HG03575 (cell line): ENCODE data around the gene PDE9A.
"Not testable (repeated sequence)": the region's sequence is repeated elsewhere in the genome, so short reads cannot be mapped to it uniquely, and the experiment has no call there.

Experiments used
- ATAC-seq: cut with Tn5 transposase; IDR thresholded peaks from one replicate; pipeline ENCODE4 v1.9.1; 2021; ENCODE audit not compliant: unreplicated experiment, insufficient number of reproducible peaks, low FRiP score; ENCODE audit errors: extremely low read depth

Gene PDE9A

DNA sequence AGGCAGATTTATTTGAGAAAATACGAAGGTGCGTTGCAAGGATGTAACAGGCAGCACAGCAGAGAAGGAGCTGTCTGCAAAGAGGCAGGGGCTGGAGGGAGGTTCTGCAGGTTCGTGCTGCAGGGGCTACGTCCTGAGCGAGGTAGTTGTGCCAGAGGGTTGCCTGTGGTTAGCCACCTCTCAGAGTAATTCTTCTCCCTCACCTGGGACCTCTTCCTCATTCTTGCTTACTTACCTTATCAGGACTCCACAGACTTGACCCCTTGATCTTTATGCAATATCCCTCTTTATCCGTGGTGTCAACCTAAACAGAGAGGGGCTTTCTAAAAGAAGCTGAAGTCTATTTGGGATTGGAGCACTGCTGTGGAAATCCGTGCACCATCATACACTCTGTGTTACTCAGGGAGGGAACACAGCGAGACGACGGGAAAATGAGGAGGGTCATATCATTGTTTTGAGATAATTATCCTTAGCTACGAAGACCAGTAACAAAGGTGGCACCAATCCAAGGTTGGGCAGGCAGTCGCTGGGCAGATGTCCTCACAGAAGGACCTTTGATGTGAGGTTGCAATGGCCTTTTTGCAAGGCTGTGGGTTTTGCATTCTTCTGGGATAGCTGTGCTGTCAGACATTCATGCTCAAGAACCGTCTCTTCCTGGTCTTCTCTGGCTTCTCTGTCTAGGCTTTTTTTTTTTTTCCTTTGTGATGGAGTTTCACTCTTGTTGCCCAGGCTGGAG, 143.1 kb downstream of the PDE9A start:
- no peak for ATAC-seq

DNA sequence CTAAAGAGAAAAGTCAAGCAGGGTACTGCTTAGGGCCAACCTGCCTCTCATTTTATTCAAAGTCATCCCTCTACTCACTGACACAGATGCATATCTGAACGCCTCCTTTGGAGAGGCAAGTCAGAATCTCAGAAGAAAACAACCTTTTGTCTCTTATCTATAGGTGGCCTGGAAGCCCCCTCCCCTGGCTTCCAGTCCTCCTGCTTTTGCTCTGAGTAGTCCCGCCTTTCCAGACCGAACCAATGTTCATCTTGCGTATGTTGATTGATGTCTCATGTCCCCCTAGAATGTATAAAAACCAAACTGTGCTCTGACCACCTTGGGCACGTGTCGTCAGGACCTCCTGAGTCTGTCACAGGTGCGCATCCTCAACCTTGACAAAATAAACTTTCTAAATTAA, 144.1 kb downstream of the PDE9A start:
- no peak for ATAC-seq

DNA sequence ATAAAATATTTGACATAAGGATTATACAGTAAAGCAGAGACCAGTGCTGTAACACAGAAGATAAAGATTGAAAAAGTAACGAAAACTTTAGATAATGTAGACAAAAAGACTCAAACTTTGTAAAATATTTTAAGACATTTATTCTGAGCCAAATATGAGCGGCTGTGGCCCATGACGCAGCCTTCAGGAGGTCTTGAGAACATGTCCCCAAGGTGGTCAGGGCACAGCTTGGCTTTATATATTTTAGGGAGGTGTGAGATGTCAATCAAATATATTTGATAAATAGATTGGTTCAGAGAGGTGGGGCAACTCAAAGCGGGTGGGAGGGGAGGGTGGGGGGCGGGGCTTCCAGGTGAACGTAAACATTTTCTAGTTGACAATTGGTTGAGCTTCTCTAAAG, 144.7 kb downstream of the PDE9A start:
- ATAC-seq: no peak

DNA sequence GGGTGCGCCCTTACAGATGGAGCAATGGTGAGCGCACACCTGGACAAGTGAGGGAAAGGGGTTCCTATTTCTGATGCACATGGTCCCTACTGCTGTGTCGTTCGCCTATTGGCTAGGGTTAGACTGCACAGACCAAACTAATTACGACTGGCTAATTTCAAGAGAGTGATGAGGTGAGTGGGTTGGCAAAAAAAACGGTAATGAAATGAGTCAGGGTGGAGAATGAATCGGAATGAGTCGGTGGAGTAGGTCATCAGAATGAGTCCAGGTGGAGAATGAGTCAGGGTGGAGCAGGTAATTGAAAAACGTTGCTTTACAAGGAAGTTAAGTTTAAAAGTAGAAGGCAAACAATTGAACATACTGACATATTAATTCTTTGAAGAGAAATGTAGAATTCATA, 146.1 kb downstream of the PDE9A start:
- ATAC-seq: no peak

DNA sequence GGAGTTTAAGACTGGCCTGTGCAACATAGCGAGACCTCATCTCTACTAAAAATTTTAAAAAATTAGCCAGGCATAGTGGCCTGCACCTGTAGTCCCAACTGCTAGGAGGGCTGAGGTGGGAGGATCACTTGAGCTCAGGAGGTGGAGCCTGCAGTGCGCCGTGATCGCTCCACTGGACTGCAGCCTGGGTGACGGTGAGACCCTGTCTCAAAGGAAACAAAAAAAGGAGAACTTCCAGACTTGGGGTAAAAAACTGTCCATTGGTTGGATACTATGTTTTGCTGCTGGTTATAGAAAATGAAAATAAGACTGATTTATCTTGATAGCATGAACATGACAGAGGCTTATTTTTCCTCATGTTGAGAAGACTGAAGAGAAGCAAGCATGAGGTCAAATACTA, 146.5 kb downstream of the PDE9A start:
- ATAC-seq: no peak

DNA sequence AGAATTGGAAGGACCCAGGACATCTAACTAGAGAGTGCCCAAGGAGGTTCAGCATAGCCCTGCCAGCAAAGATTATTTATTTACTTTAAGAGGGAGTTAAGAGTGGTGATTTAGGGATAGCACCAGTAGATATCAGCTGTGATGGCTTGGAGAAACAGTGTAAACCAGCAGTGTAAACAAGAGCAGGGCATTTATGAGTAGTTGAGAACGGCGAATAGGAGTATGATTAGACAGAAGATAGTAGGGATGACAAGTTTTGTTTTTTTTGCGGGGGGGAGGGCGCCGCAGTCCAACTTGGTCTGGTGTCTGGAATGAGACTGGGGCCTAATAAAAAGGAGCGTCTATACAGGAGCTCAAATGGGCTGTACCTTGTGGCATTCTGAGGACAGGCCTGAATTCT, 148.2 kb downstream of the PDE9A start:
- ATAC-seq: not testable (repeated sequence)

DNA sequence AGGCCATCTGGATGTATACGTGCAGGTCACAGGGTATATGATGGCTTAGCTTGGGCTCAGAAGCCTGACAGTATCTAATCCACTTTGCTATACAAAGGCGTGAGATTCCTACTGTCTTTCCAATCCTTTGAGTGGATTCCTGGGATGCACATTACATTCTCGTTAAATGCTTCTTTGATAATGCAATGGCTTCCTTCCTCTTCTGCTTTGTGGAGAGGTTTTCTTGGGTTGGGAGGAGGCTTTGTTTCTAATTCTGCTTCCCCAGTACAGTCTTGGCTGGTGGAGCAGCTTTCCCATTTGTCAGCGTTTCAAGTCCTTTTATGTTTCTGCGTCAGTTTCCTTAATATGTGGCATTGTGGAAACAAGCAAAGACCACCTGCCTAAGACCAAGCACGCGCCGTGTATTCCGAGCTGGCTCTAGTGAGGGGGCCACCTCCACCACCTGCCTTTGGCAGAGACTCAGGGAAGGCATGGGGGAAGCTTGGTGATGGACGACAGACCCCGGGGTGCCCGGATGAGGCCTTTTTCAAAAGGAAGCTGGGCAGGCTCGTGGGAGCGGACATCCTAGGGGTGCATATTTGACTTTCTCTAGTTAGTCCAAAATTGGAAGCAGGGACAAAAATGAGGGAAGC, 153.2 kb downstream of the PDE9A start:
- no peak for ATAC-seq

DNA sequence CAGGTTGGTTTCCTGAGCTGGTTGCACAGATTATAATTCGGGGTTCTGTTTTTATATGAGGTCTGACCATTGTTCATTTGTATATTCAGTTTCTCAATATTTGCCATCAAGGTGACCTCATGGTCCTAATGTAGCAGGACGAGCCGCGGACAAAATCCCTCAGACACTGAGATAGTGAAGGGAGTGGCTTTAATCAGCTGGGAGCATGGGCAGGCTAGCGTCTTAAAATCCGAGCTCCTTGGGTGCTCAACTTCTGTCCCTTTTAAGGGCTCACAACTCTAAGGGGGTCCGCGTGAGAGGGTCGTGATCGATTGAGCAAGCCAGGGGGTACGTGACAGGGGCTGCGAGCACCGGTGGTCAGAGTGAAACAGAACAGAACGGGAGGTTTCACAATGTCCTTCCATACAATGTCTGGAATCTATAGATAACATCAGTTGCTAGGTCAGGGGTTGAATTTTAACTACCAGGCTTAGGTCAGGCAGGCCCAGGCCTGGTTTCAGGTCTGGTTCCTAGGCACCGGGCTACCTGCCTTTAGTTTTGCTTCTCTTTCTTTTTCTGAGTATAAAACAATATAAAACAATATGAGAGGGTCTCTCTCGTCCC, 154.0 kb downstream of the PDE9A start:
- ATAC-seq: not testable (repeated sequence)

DNA sequence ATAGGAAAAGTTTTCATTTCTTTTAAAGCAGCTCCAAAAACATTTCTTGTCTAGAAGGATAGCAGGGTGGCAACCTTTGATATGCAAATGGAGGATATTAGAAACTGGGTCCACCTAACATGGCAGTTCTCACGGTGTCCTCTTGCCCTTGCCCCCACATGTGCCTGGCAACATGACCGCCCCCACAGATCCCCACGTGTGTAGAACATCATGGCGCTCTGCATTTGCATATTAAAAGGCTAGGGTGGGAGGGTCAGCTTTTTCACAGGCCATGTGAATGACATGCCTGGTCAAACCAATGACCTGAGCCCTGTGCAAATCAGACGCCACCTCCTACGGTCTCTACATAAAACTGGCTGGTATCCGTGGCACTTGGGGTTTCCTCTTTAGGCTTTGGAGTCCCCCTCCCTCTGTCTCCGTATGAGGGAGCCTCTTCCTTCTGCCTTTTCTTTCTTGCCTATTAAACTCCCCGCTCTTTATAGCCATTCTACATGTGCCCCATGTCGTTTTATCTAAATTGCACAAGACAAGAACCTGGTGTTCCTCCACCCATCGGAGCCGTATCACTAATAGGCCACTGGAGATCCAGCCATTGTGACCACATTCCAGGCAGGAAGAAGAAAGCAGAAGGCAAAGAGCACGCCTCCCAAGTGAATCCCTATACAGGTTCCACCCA, 154.7 kb downstream of the PDE9A start:
- no peak for ATAC-seq

DNA sequence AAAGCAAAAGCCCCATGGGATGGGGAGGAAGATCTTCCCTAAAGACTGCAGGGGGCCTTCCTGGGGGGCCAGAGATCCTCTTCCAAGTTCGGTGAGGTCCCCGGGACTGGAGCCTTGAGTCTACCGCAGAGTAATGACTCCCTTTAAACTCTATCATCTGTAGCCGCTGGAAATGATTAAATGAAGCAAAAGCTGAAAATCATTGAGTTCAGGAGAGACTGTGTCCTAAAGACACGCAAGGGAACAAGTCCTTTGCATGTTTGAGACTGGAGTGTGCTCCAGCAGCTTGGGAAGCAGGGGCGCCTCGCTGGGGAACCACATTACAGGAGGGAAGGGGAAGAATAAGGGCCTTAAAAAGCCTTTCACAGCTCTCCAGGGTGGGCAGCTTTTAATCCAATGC, 155.8 kb downstream of the PDE9A start:
- no peak for ATAC-seq

DNA sequence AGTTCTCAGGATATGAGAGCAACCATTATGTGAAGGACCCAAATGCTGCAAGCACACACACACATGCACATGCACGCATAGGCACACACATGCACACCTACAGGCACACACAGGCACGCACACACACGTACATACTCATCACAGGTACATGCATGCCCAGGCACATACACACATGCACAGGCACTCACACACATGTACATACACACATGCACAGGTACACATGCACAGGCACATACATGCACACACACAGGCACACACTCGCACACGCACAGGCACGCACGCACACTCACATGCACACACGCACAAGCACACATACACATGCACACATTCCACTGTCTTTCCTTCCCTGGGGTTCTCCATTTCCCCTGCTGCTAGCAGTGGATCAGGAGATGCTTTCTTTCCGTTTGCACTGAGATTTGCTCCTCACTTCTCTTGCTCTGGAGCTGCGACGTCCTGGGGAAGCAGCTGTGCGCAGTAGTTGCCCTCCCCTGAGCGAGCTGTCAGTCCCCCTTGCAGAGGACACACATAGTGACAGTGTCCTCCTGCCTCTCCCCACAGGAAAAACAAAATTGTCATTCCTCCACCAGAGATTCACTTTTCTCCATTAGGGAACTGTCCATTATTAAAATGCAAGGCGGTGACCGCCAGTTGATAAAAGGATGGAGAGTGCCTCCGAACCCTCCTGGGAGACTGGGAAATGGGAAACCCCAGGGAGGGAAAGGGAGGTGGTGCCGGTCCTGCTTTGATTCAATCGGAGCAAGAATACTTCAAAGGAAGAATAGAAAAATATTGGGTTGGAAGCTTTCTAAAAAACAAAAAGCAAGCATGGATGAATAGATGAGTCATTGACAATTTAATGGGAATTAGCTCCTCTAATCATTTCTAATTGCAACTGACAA, 156.4 kb downstream of the PDE9A start:
- ATAC-seq: no peak

DNA sequence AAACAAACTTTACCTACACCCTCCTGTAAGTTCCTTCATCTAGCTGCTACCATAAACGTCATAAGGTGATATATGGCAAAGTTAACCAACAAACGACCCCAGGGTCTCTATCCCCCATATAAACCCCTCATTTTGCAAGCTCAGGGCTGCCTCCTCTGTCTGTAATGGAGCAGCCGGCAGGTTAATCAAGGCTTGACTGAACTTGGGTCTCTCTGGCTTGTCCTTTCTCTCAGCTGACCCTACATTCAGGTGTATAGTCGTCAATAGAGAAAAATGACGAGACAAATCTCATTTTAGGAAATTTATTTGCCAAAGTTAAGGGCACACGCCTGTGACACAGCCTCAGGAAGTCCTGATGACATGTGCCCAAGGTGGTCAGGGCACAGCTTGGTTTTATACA, 158.5 kb downstream of the PDE9A start:
- ATAC-seq: no peak

DNA sequence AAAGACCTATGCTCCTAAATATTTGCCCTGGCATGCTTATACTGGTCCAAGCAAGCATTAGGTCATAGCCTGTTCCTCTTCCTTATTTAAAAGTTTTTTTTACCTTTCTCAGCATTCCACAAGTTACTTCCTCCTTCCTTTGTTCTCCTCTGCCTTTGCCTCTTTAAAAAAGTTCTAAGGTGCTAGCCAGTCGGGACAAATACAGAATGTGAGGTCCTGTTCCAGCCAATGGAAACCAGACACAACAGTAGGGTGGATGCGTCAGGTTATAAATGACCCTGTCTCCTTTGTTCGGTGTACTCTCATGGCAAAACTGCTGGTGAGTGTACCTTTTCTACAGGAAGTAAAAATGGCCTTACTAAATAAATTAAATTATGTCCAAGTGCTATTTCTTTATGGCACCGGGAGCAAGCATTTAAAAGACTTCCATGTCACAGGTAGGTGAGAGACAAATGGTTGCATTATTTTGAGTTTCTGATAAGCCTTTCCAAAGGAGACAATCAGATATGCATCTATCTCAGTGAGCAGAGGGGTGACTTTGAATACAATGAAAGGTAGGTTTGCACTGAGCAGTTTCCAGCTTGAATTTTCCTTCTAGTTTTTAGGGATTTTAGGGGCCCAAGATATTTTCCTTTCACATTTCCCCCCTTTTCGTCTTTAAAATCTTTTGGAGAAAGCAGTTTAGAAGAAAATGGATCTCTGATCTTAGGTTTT, 159.3 kb downstream of the PDE9A start:
- ATAC-seq: not testable (repeated sequence)

DNA sequence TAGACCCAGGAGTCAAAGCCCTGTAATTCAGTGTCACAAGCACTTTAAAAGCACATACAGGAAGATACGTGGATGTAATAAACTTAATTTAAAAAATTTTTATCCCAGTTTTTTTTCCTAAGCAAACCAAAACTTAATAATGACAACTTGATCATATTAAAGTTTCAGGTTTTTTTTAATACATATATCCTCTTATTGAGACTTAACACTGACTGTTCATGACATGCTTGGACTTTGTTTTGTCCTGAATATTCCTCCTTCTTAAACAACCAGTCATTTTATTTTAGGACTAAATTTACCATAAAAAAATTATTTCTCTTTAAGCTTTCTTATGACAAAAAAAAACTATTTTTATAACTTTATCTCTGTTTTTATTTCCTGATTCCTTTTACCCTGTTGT, 161.8 kb downstream of the PDE9A start:
- ATAC-seq: no peak

DNA sequence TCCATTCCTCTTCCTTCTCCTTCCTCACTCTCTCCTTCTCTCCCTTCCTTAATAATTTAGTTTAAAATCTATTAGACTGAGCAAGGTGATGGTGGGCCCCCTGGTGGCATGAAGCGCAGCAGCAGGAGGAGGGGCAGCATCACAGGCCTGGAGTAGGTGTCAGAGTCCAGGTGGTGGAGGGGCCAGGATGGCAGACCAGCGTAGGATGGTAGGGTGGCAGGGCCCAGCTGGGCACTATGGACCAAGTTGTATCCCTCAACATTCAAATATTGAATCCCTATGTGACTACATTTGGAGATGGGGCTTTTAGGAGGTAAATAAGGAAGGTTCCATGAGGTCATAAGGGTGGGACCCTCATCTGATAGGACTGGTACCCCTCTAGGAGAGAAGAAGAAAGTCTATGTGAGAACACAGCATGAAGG, 164.9 kb downstream of the PDE9A start:
- no peak for ATAC-seq

DNA sequence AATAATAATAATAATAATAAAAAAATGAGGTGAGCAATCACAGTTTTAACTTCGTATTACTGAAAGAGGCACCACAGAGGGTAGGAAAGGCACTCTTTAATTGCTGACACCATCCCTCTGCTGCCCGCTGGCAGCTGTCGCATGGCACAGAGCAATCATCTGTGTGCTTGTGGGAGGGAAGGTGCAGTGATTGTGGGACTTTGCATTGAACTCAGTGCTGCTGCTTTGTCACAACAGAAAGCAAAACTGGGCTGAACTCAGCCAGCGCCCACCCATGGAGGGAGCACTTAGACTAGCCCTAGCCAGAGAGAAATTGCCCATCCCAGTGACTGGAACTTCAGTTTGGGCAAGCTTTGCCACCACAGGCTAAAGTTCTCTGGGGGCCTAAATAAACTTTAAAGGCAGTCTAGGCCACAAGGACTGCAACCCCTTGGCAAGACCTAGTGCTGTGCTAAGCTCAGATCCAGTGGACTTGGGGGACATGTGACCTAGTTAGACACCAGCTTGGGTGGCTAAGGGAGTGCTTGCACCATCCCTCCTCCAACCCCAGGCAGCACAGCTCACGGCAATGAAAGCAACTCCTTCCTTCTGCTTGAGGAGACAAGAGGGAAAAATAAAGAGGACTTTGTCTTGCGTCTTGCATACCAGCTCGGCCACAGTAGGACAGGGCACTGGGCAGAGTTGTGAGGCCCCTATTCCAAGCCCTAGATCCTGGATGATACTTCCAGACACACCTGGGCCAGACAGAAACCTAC, 166.6 kb downstream of the PDE9A start:
- ATAC-seq: no peak

DNA sequence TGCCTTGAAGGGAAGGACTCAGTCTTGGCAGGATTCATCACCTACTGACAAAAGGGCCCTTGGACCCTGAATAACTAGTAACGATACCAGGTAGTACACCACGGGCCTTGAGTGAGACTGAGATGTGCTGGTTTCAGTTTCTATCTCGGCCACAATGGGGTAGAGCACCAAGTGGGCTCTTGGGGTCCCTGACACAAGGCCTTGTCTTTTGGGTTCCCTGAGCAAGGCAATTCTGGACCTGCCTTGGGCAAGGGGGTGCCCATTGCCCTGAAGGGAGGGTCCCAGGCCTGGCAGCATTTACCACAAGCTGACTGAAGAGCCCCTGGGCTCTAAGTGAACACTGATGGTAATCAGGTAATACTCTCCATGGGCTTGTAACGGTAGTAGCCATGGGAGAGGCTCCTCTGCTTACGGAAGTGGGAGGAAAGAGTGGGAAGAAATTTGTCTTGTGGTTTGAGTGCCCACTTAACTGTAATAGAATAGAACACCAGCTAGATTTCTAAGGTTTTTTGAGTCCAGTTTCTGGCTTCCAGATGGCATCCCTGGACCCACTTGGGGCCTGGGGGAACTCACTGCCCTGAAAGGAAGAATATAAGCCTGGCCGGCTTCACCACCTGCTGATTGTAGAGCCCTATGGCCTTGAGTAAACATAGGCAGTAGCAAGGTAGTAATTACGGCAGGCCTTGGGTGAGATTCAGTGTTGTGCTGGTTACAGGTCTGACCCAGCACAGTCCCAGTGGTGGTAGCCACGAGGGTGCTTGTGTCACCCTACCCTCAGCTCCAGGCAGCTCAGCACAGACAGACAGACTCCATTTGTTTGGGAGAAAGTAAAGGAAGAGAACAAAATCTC, 167.4 kb downstream of the PDE9A start:
- ATAC-seq: no peak
